PC-3 (cell line): ENCODE measurements around the gene SERINC3. TPM values are rescaled to one million over a fixed set of nuclear protein-coding genes. Genes with fewer than 3 reads are reported as not detected.

Source experiments
- ATAC-seq: fragments of 200-7000 bp; cut with Tn5 transposase; 2 replicates; pipeline ENCODE4 v1.9.1; 2020; ENCODE audit warnings: mild to moderate bottlenecking, moderate library complexity
- BruUV-seq: library from RNA; stranded (reverse); fragments of 400-500 nt; replicated peaks from 2 replicates; lab custom pipeline; 2021; lab: Mats Ljungman, UMichigan
- CTCF ChIA-PET: fragments of 300-600 bp; sonication (Branson Sonifier 250); formaldehyde crosslinking; loops from one replicate; lab custom pipeline; 2022; ENCODE audit warnings: antibody characterized with exemption; lab: Charles Lee
- POLR2A ChIA-PET: fragments of 300-600 bp; sonication (Branson Sonifier 250); formaldehyde crosslinking; loops from one replicate; lab custom pipeline; 2022; ENCODE audit warnings: antibody characterized with exemption; ENCODE audit not compliant: unreplicated experiment; lab: Charles Lee
- DNase-seq: peaks from one replicate; pipeline ENCODE4 v3.0.0-alpha.2; 2015
- H2AFZ ChIP-seq: fragments of 300-600 bp; sonication (generic); 2 replicates; pipeline ENCODE4 v1.6.0; 2016; ENCODE audit warnings: antibody characterized with exemption, low read length
- H3F3A ChIP-seq: fragments of 300-600 bp; sonication (generic); one replicate; pipeline ENCODE4 v1.6.0; 2017; ENCODE audit warnings: antibody characterized with exemption, low read length, control low read depth, mild to moderate bottlenecking; ENCODE audit not compliant: unreplicated experiment
- H3K27ac ChIP-seq: fragments of 300-600 bp; sonication (generic); 2 replicates; pipeline ENCODE4 v1.5.1; 2016; ENCODE audit warnings: mild to moderate bottlenecking, low read length
- H3K27me3 ChIP-seq: fragments of 300-600 bp; sonication (generic); 2 replicates; pipeline ENCODE4 v1.6.1; 2016; ENCODE audit warnings: low read length, mixed read lengths
- H3K36me3 ChIP-seq: fragments of 300-600 bp; sonication (generic); 2 replicates; pipeline ENCODE4 v1.6.1; 2016; ENCODE audit warnings: low read depth, mixed run types, low read length, mixed read lengths
- H3K4me1 ChIP-seq: fragments of 300-600 bp; sonication (generic); 2 replicates; pipeline ENCODE4 v1.5.1; 2016; ENCODE audit warnings: low read length; ENCODE audit not compliant: insufficient read depth
- H3K4me2 ChIP-seq: fragments of 300-600 bp; sonication (generic); 2 replicates; pipeline ENCODE4 v1.6.0; 2016; ENCODE audit warnings: low read length
- H3K4me3 ChIP-seq: fragments of 300-600 bp; sonication (generic); 2 replicates; pipeline ENCODE4 v1.5.1; 2016; ENCODE audit warnings: mild to moderate bottlenecking, low read length, mixed read lengths
- H3K79me2 ChIP-seq: fragments of 300-600 bp; sonication (generic); 2 replicates; pipeline ENCODE4 v1.6.1; 2017; ENCODE audit warnings: low read length, mixed read lengths
- H3K9ac ChIP-seq: fragments of 300-600 bp; sonication (generic); 2 replicates; pipeline ENCODE4 v1.6.0; 2016; ENCODE audit warnings: mild to moderate bottlenecking, low read length
- H3K9me2 ChIP-seq: fragments of 300-600 bp; sonication (generic); replicated peaks from 2 replicates; pipeline ENCODE4 v1.6.1; 2016; ENCODE audit warnings: mixed run types, low read length, mixed read lengths
- H3K9me3 ChIP-seq: fragments of 300-600 bp; sonication (generic); 2 replicates; pipeline ENCODE4 v1.6.1; 2016; ENCODE audit warnings: low read length, mixed read lengths
- H4K20me1 ChIP-seq: fragments of 300-600 bp; sonication (generic); 2 replicates; pipeline ENCODE4 v1.6.1; 2016; ENCODE audit warnings: low read length, mixed read lengths
- EZH2 ChIP-seq: fragments of 300-600 bp; sonication (generic); IDR thresholded peaks from one replicate; pipeline ENCODE4 v1.6.1; 2017; ENCODE audit warnings: antibody characterized with exemption, mild to moderate bottlenecking, low read length; ENCODE audit not compliant: unreplicated experiment
- EZH2phosphoT487 ChIP-seq: fragments of 300-600 bp; sonication (generic); IDR thresholded peaks from 2 replicates; pipeline ENCODE4 v1.6.1; 2018; ENCODE audit warnings: mild to moderate bottlenecking, antibody characterized with exemption, low read length, borderline replicate concordance
- intact Hi-C: fragments of 100-400 bp; cut with micrococcal nuclease; formaldehyde crosslinking; loops from 2 replicates; pipeline ENCODE4 v1.9.0; 2023
- total RNA-seq: library from RNA; depleted of rRNA; stranded (reverse); fragments of >200 nt; gene quantifications from 2 replicates; pipeline ENCODE4 v1.2.3, GENCODE V29; 2014
- TF ChIP-seq, protein P1 (sequence below): fragments of 300-600 bp; sonication (generic); conservative IDR thresholded peaks from 2 replicates; pipeline ENCODE4 v1.5.1; 2017; ENCODE audit warnings: antibody characterized with exemption, low read depth, mild to moderate bottlenecking, low read length

The SERINC3 gene
- total RNA-seq, 1 experiment from 2014 or later, result 92.6 TPM

DNA sequence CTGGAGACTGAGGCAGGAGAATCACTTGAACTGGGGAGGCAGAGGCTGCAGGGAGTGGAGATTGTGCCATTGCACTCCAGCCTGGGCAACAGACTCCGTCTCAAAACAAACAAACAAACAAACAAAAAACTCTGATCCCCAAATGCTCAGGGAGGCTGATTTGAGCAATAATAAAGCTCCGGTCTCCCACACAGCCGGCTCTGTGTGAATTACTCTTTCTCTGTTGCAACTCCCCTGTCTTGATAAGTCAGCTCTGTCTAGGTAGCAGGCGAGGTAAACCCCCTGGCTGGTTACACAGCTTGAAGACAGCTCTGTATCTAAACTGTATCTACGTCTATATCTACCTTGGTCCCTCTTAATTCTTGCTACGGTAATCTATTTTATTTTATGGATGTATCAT lies 6.4 kb upstream of the SERINC3 start:
- no peaks in the 10 kb centered on the region for H3F3A ChIP-seq
- H3K36me3 ChIP-seq, result no peaks in the 10 kb centered on the region
- H3K4me2 ChIP-seq, result no peak overlapping the region
- H3K4me1 ChIP-seq, result peaks cover 38% of the 10 kb centered on the region
- TF ChIP-seq EZH2, result no peak
- TF ChIP-seq EZH2phosphoT487, result no peak
- TF ChIP-seq, protein P1, sequence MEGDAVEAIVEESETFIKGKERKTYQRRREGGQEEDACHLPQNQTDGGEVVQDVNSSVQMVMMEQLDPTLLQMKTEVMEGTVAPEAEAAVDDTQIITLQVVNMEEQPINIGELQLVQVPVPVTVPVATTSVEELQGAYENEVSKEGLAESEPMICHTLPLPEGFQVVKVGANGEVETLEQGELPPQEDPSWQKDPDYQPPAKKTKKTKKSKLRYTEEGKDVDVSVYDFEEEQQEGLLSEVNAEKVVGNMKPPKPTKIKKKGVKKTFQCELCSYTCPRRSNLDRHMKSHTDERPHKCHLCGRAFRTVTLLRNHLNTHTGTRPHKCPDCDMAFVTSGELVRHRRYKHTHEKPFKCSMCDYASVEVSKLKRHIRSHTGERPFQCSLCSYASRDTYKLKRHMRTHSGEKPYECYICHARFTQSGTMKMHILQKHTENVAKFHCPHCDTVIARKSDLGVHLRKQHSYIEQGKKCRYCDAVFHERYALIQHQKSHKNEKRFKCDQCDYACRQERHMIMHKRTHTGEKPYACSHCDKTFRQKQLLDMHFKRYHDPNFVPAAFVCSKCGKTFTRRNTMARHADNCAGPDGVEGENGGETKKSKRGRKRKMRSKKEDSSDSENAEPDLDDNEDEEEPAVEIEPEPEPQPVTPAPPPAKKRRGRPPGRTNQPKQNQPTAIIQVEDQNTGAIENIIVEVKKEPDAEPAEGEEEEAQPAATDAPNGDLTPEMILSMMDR, result no peak
- DNase-seq (no peak), ATAC-seq (no peak)
- H3K4me3 ChIP-seq, result no peak overlapping the region
- POLR2A ChIA-PET, result interaction anchor here (0.7 kb wide), 1 partner anchor 26 kb away, joined by 9 read pairs; no protein-coding TSS in a partner anchor
- no TSS peak for BruUV-seq
- no peak overlapping the region for H3K27ac ChIP-seq
- no peak overlapping the region for H3K9ac ChIP-seq
- H2AFZ ChIP-seq, result no peak overlapping the region
- CTCF ChIA-PET, result no interaction called here
- no peaks in the 10 kb centered on the region for H3K9me3 ChIP-seq
- no peaks in the 10 kb centered on the region for H3K79me2 ChIP-seq
- intact Hi-C loops, result no loop called here
- no peaks in the 10 kb centered on the region for H3K27me3 ChIP-seq
- H4K20me1 ChIP-seq, result no peaks in the 10 kb centered on the region
- H3K9me2 ChIP-seq, result no peaks in the 10 kb centered on the region

- Histone ChIP-seq H3K27ac (no peak overlapping the region), H3K9ac (no peak overlapping the region), H3K27me3 (no peaks in the 10 kb centered on the region), H3K36me3 (no peaks in the 10 kb centered on the region), H3K4me3 (no peak overlapping the region), H3K4me2 (no peak overlapping the region), H4K20me1 (no peaks in the 10 kb centered on the region), H3K9me2 (no peaks in the 10 kb centered on the region), H3K79me2 (no peaks in the 10 kb centered on the region), H3K4me1 (peaks cover 38% of the 10 kb centered on the region), H3F3A (no peaks in the 10 kb centered on the region), H2AFZ (no peak overlapping the region), H3K9me3 (no peaks in the 10 kb centered on the region)
- POLR2A ChIA-PET, result no interaction called here
- CTCF ChIA-PET, result no interaction called here
- intact Hi-C loops, result no loop called here
- TF ChIP-seq EZH2 (no peak), EZH2phosphoT487 (no peak)
- TF ChIP-seq, protein P1, result no peak
- no TSS peak for BruUV-seq
- no peak for DNase-seq
- ATAC-seq, result no peak
These were observed 5.9 kb upstream of the SERINC3 start for GRCh38 chr20:44527716-44528199.

GRCh38 chr20:44526129-44526528 lies 4.3 kb upstream of the SERINC3 start:
- POLR2A ChIA-PET, result interaction anchor here (0.6 kb wide), 1 partner anchor 91 kb away, joined by 7 read pairs; no protein-coding TSS in a partner anchor
- Histone ChIP-seq H4K20me1 (peaks cover 2% of the 10 kb centered on the region), H3K4me2 (peak overlapping the region; percentile 0; the same call in 1 of the 2 replicates), H3K9me2 (no peaks in the 10 kb centered on the region), H3F3A (no peaks in the 10 kb centered on the region), H3K4me3 (no peak overlapping the region), H3K27ac (peak overlapping the region; percentile 72), H3K9me3 (no peaks in the 10 kb centered on the region), H3K4me1 (peaks cover 32% of the 10 kb centered on the region), H3K36me3 (no peaks in the 10 kb centered on the region), H2AFZ (no peak overlapping the region), H3K27me3 (no peaks in the 10 kb centered on the region), H3K9ac (peak overlapping the region; percentile 25; the same call in 1 of the 2 replicates), H3K79me2 (peaks cover 7% of the 10 kb centered on the region)
- TF ChIP-seq EZH2phosphoT487 (no peak), EZH2 (no peak)
- peak; percentile 7; the same call in 1 of the 2 replicates for ATAC-seq
- intact Hi-C loops, result no loop called here
- BruUV-seq, result no TSS peak
- CTCF ChIA-PET, result no interaction called here
- DNase-seq, result peak; percentile 67
